Panc1 (cell line): ENCODE measurements around the gene ANKRD23. TPM values are rescaled to one million over a fixed set of nuclear protein-coding genes. Genes with fewer than 3 reads are reported as not detected.

Experiments
- ATAC-seq: fragments of 200-7000 bp; cut with Tn5 transposase; 2 replicates; pipeline ENCODE4 v1.9.1; 2020; ENCODE audit warnings: mild to moderate bottlenecking, moderate library complexity
- BruUV-seq: library from RNA; stranded (reverse); fragments of 400-500 nt; replicated peaks from 2 replicates; lab custom pipeline; 2021; lab: Mats Ljungman, UMichigan
- CTCF ChIA-PET: fragments of 300-600 bp; sonication (Branson Sonifier 250); formaldehyde crosslinking; loops from one replicate; lab custom pipeline; 2022; ENCODE audit warnings: antibody characterized with exemption; lab: Charles Lee
- POLR2A ChIA-PET: fragments of 300-600 bp; sonication (Branson Sonifier 250); formaldehyde crosslinking; loops from one replicate; lab custom pipeline; 2022; ENCODE audit warnings: antibody characterized with exemption; lab: Charles Lee
- DNase-seq: peaks from one replicate; pipeline ENCODE4 v3.0.0-alpha.2; 2010; ENCODE audit warnings: low read depth, low spot score
- H3K27ac ChIP-seq: 2 replicates; pipeline ENCODE4 v1.5.1; 2011; ENCODE audit warnings: mild to moderate bottlenecking, low read length, inconsistent platforms
- H3K27me3 ChIP-seq: fragments of 200-500 bp; sonication (Bioruptor generic); 2 replicates; pipeline ENCODE4 v1.6.0; 2014; ENCODE audit warnings: low read length, inconsistent platforms; ENCODE audit not compliant: control insufficient read depth, insufficient read depth
- H3K36me3 ChIP-seq: fragments of 200-500 bp; sonication (Bioruptor generic); 2 replicates; pipeline ENCODE4 v1.5.1; 2014; ENCODE audit warnings: inconsistent platforms, mild to moderate bottlenecking, low read length, moderate library complexity; ENCODE audit not compliant: control insufficient read depth, insufficient read depth
- H3K4me1 ChIP-seq: 2 replicates; pipeline ENCODE4 v1.5.1; 2011; ENCODE audit warnings: inconsistent platforms, mild to moderate bottlenecking, low read length, moderate library complexity; ENCODE audit not compliant: control insufficient read depth, insufficient read depth
- H3K4me3 ChIP-seq, 2 experiments: 2 replicates each; pipeline ENCODE4 v1.5.1; 2011 to 2012; ENCODE audit warnings: low read depth in 2 of 2, low read length in 2 of 2, mild to moderate bottlenecking in 2 of 2, inconsistent platforms in 1 of 2, moderate library complexity in 1 of 2
- H3K9me3 ChIP-seq: fragments of 200-500 bp; sonication (Bioruptor generic); 2 replicates; pipeline ENCODE4 v1.5.1; 2014; ENCODE audit warnings: low read depth, mild to moderate bottlenecking, inconsistent platforms, low read length, moderate library complexity; ENCODE audit not compliant: control insufficient read depth, insufficient read depth
- POLR2AphosphoS5 ChIP-seq: IDR thresholded peaks from 2 replicates; pipeline ENCODE4 v1.6.1; 2012; ENCODE audit warnings: mild to moderate bottlenecking, low read depth, low read length, moderate library complexity
- SIN3A ChIP-seq: IDR thresholded peaks from 2 replicates; pipeline ENCODE4 v1.6.1; 2012; ENCODE audit warnings: low read depth, mild to moderate bottlenecking, low read length, moderate library complexity, borderline replicate concordance; ENCODE audit not compliant: insufficient read depth
- TCF7L2 ChIP-seq: IDR thresholded peaks from 2 replicates; pipeline ENCODE4 v1.6.1; 2011; ENCODE audit warnings: mild to moderate bottlenecking, low read depth, low read length, inconsistent platforms
- in situ Hi-C: cut with HindIII; loops from 2 replicates; pipeline ENCODE4 v1.10.0; 2016; ENCODE audit warnings: low sequenced_read_pairs, low pct_unique_long_range_greater_than_20kb
- intact Hi-C: fragments of 100-400 bp; cut with micrococcal nuclease; formaldehyde crosslinking; loops from one replicate; pipeline ENCODE4 v1.10.0; 2022; ENCODE audit not compliant: unreplicated experiment
- total RNA-seq: library from RNA; stranded (reverse); gene quantifications from one replicate; pipeline ENCODE4 v1.2.1, GENCODE V29; 2021; ENCODE audit not compliant: unreplicated experiment
- TF ChIP-seq, protein P1 (sequence below): fragments of 450-650 bp; IDR thresholded peaks from 2 replicates; pipeline ENCODE4 v1.5.1; 2017; ENCODE audit warnings: mild to moderate bottlenecking
- TF ChIP-seq, protein P2 (sequence below), 2 experiments: IDR thresholded peaks; 2 replicates each; pipeline ENCODE4 v1.6.1; 2011 to 2012; ENCODE audit warnings: low read depth in 2 of 2, control low read depth in 1 of 2, low read length in 1 of 2, mild to moderate bottlenecking in 1 of 2, moderate library complexity in 1 of 2; ENCODE audit not compliant: insufficient read depth in 1 of 2

The ANKRD23 gene
- total RNA-seq, 1 experiment from 2014 or later = 3.2 TPM

DNA sequence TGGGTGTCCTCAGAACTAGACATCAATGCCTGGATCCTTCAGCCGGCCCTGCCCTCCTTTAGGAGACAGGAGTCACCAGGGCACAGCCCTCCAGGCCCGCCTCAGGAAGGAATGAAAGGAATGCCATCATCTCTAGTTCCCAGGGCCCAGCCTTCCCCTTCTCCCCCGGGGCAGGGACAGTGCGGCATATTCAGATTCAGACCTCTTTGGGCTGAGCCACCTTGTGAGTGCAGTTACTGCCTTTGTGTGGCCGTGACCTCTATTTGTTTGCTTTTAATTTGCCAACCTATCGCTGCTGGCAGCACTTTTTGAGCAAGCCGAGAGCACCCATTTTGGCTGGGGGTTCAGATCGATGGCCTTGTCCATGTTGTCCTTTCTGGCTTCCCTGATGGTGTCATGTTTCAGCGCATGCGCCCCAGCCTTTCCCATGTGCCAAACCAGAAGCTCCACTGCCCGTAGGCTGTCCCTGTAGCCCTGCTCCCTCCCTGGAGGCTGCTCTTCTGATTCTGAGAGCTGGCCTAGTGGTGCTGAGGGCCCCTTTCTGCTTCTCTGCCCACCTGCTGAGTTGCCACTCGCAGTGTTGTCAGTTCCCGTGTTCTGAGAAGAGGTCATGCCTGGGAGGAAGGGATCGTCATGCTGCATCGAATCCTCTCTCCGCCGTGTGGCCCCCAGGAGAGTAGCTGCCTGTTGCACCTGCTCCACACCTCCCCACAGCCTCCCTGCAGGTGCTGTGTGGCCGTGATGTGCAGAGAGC lies 10.9 kb downstream of the ANKRD23 start:
- in situ Hi-C loops (no loop called here), intact Hi-C loops (no loop called here)
- Histone ChIP-seq H3K9me3 (no peaks in the 10 kb centered on the region), H3K27me3 (no peaks in the 10 kb centered on the region), H3K27ac (no peak overlapping the region), H3K4me3 (no peak overlapping the region), H3K36me3 (peaks cover 3% of the 10 kb centered on the region), H3K4me1 (no peaks in the 10 kb centered on the region)
- TF ChIP-seq SIN3A (no peak), POLR2AphosphoS5 (no peak), TCF7L2 (no peak)
- TF ChIP-seq, protein P1, sequence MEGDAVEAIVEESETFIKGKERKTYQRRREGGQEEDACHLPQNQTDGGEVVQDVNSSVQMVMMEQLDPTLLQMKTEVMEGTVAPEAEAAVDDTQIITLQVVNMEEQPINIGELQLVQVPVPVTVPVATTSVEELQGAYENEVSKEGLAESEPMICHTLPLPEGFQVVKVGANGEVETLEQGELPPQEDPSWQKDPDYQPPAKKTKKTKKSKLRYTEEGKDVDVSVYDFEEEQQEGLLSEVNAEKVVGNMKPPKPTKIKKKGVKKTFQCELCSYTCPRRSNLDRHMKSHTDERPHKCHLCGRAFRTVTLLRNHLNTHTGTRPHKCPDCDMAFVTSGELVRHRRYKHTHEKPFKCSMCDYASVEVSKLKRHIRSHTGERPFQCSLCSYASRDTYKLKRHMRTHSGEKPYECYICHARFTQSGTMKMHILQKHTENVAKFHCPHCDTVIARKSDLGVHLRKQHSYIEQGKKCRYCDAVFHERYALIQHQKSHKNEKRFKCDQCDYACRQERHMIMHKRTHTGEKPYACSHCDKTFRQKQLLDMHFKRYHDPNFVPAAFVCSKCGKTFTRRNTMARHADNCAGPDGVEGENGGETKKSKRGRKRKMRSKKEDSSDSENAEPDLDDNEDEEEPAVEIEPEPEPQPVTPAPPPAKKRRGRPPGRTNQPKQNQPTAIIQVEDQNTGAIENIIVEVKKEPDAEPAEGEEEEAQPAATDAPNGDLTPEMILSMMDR = no peak
- TF ChIP-seq, protein P2, sequence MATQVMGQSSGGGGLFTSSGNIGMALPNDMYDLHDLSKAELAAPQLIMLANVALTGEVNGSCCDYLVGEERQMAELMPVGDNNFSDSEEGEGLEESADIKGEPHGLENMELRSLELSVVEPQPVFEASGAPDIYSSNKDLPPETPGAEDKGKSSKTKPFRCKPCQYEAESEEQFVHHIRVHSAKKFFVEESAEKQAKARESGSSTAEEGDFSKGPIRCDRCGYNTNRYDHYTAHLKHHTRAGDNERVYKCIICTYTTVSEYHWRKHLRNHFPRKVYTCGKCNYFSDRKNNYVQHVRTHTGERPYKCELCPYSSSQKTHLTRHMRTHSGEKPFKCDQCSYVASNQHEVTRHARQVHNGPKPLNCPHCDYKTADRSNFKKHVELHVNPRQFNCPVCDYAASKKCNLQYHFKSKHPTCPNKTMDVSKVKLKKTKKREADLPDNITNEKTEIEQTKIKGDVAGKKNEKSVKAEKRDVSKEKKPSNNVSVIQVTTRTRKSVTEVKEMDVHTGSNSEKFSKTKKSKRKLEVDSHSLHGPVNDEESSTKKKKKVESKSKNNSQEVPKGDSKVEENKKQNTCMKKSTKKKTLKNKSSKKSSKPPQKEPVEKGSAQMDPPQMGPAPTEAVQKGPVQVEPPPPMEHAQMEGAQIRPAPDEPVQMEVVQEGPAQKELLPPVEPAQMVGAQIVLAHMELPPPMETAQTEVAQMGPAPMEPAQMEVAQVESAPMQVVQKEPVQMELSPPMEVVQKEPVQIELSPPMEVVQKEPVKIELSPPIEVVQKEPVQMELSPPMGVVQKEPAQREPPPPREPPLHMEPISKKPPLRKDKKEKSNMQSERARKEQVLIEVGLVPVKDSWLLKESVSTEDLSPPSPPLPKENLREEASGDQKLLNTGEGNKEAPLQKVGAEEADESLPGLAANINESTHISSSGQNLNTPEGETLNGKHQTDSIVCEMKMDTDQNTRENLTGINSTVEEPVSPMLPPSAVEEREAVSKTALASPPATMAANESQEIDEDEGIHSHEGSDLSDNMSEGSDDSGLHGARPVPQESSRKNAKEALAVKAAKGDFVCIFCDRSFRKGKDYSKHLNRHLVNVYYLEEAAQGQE (IDR thresholded peaks at IDR 0.05; ENCODE audit: insufficient read depth in 1 of 2, low read depth in 2 of 2, low read length in 1 of 2) = no peak
- DNase-seq = no peak
- no peak for ATAC-seq
- ChIA-PET CTCF (no interaction called here), POLR2A (interaction anchor here (0.5 kb wide), 1 partner anchor 726 kb away, joined by 8 read pairs; no protein-coding TSS in a partner anchor)
- no TSS peak for BruUV-seq

DNA sequence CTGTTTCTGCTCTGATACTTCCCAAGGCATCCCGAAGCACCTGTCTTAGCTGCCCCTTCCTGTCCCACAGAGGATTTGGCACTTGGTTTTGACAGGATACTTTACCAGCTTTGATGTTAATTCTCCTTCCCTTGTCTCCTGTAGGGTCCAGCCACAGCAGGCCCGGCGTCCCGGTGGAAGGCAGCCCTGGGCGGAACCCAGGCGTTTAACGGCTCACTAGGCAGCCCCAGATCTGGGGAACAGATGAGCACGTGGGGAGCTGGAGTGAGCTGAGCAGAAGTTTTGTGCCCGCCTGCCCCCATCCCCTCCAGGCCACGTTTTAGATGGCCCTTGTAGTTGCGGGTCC lies 11.4 kb downstream of the ANKRD23 start:
- TF ChIP-seq, protein P1 = no peak
- no peak for TF ChIP-seq SIN3A
- no peak for TF ChIP-seq TCF7L2
- TF ChIP-seq, protein P2 (IDR thresholded peaks at IDR 0.05; ENCODE audit: insufficient read depth in 1 of 2, low read depth in 2 of 2, low read length in 1 of 2) = no peak
- no peak for TF ChIP-seq POLR2AphosphoS5
- CTCF ChIA-PET = no interaction called here
- POLR2A ChIA-PET = interaction anchor here (0.5 kb wide), 1 partner anchor 726 kb away, joined by 8 read pairs; no protein-coding TSS in a partner anchor

More for the DNA sequence above, 11.4 kb downstream of the ANKRD23 start:
- H3K36me3 ChIP-seq = peaks cover 6% of the 10 kb centered on the region
- no peaks in the 10 kb centered on the region for H3K4me1 ChIP-seq
- no peak overlapping the region for H3K4me3 ChIP-seq
- intact Hi-C loops (no loop called here), in situ Hi-C loops (no loop called here)
- H3K9me3 ChIP-seq = no peaks in the 10 kb centered on the region
- H3K27me3 ChIP-seq = no peaks in the 10 kb centered on the region
- BruUV-seq = no TSS peak
- DNase-seq (no peak), ATAC-seq (no peak)
- H3K27ac ChIP-seq = no peak overlapping the region
